GM10266 (cell line): ENCODE data around the gene LIPI.
"Not testable (repeated sequence)": the region's sequence is repeated elsewhere in the genome, so short reads cannot be mapped to it uniquely, and the experiment has no call there.

ENCODE experiments used
- DNase-seq: peaks from one replicate; pipeline ENCODE4 v3.0.0; 2012; ENCODE audit errors: extremely low spot score
- CTCF ChIP-seq: IDR thresholded peaks from 2 replicates; pipeline ENCODE4 v1.5.1; 2012; ENCODE audit warnings: mild to moderate bottlenecking, low read depth; ENCODE audit not compliant: control insufficient read depth, insufficient read depth; ENCODE audit errors: missing control alignments

The LIPI gene

DNA sequence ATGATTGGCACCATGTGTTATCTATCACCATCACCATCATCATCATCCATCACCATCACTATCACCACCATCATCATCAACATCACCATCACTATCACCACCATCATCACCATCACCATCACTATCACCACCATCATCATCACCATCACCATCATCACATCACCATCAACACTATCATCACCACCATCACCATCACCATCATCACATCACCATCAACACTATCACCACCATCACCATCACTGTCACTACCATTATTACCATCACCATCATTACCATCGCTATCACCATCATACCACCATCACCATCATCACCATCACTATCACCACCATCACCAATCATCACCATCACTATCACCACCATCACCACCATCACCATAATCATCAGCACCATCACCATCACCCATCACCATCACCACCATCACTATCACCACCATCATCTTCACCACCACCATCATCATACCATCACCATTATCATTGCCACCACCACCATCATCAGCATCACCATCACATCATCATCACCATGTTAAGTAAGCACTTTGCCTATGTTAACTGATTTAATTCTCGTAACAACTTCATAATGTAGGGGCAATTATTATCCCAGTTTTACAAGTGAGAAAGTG is 112.8 kb downstream of the LIPI start:
- DNase-seq: no peak
- no peak for TF ChIP-seq CTCF

DNA sequence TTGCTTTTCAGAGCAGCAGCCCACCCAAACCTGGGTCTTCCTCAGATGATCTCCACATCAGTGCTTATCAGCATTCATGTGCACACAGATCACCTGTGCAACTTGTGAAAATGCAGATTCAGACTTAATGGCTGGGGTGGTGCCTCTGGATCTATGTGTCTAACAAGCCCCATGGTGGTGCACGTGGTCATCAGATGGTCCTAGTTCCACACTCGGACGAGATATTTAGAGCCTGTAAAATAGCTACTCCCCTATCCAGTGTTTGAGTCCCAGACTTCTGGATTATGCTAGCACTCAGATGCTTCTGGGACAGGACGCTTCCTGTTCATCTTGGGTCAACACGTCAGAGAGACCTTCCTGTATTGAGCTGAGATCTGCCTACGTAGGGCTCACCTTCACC is 114.2 kb downstream of the LIPI start:
- no peak for DNase-seq
- TF ChIP-seq CTCF: no peak

GRCh38 chr21:14096172-14096571 is 114.6 kb downstream of the LIPI start:
- DNase-seq: no peak
- no peak for TF ChIP-seq CTCF

DNA sequence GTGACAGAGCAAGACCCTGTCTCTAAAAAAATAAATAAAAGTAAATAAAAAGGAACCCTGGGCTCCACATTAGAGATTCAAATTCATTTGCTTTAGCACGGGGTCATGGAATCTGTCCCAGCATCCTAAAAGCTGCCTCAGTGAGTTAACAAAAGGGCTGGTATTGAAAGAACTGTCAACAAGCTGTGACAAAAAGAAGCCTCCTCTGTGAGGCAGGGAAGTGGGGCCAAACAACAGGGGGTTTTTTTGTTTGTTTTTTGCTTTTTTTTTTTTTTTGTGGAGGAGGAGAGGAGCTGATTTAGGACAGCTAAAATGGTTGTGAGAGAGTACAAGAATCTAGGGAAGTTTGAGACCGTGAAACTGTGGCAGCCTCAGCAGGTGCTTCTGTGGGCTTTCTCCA is 115.7 kb downstream of the LIPI start:
- no peak for TF ChIP-seq CTCF

GRCh38 chr21:14092834-14093560 is 117.8 kb downstream of the LIPI start:
- no peak for DNase-seq
- TF ChIP-seq CTCF: no peak

More for the DNA sequence above, 115.7 kb downstream of the LIPI start:
- no peak for DNase-seq

GRCh38 chr21:14090184-14090583 is 120.6 kb downstream of the LIPI start:
- DNase-seq: not testable (repeated sequence)

DNA sequence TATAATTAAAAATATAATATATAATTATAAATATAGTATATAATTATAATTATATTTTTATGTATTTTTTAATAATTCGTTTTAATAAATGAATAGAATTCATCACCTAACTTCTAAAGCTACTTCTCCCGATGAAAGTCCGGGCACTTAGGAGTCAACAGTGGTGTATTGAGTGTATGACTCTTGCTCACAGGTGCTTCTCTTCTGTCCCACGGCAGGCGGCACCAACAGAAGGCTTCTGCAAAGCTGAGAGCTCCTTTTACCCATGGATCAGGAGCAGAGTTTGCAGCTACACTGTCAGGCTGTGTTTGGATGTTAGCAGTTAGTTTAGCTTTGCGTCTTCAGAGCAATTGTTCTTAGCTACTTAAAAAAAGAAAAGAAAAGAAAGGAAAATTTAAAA is 122.4 kb downstream of the LIPI start:
- DNase-seq: no peak
- TF ChIP-seq CTCF: no peak
